GM21723 (cell line): Measurements from ENCODE around the gene ACSM3.
"Not testable (repeated sequence)": the region's sequence is repeated elsewhere in the genome, so short reads cannot be mapped to it uniquely, and the experiment has no call there.

Source experiments
- ATAC-seq: cut with Tn5 transposase; IDR thresholded peaks from one replicate; pipeline ENCODE4 v1.9.1; 2021; ENCODE audit warnings: mild to moderate bottlenecking, moderate library complexity; ENCODE audit not compliant: unreplicated experiment

ACSM3 gene

GRCh38 chr16:20763461-20764232 lies at the start of gene ACSM3:
Gene ACSM3 (plus strand): TSS chr16:20764014. CDS start chr16:20770035, 6,021 bp downstream.
- peak; percentile 97 for ATAC-seq

GRCh38 chr16:20717718-20718117 lies 46.1 kb upstream of the ACSM3 start:
- not testable (repeated sequence) for ATAC-seq

GRCh38 chr16:20720251-20720650 lies 43.6 kb upstream of the ACSM3 start:
- ATAC-seq = no peak

GRCh38 chr16:20726661-20727060 lies 37.2 kb upstream of the ACSM3 start:
- ATAC-seq = no peak

- no peak for ATAC-seq
Observed at GRCh38 chr16:20727181-20727580, 36.6 kb upstream of the ACSM3 start.

GRCh38 chr16:20729141-20729540 lies 34.7 kb upstream of the ACSM3 start:
- ATAC-seq = no peak

- ATAC-seq = no peak
Observed at GRCh38 chr16:20734056-20734455, 29.8 kb upstream of the ACSM3 start.

- no peak for ATAC-seq
Observed at GRCh38 chr16:20734782-20735181, 29.0 kb upstream of the ACSM3 start.

GRCh38 chr16:20735490-20735889 lies 28.3 kb upstream of the ACSM3 start:
- no peak for ATAC-seq

GRCh38 chr16:20740007-20740883 lies 23.6 kb upstream of the ACSM3 start:
- ATAC-seq = no peak

- ATAC-seq = peak; percentile 86
Observed at GRCh38 chr16:20740901-20741521, 22.8 kb upstream of the ACSM3 start.

GRCh38 chr16:20741554-20742285 lies 22.1 kb upstream of the ACSM3 start, which contains the start of gene THUMPD1:
Gene THUMPD1 (minus strand): TSS chr16:20741818. CDS start chr16:20741739, 79 bp downstream.
- peak; percentile 84 for ATAC-seq

- ATAC-seq = no peak
Observed at GRCh38 chr16:20743591-20743990, 20.2 kb upstream of the ACSM3 start.

GRCh38 chr16:20744922-20745440 lies 18.8 kb upstream of the ACSM3 start:
- no peak for ATAC-seq

GRCh38 chr16:20746461-20746860 lies 17.4 kb upstream of the ACSM3 start:
- ATAC-seq = no peak

- ATAC-seq = no peak
Observed at GRCh38 chr16:20747030-20747816, 16.6 kb upstream of the ACSM3 start.

GRCh38 chr16:20749474-20749873 lies 14.3 kb upstream of the ACSM3 start:
- no peak for ATAC-seq

- no peak for ATAC-seq
Observed at GRCh38 chr16:20750558-20750957, 13.3 kb upstream of the ACSM3 start.

- ATAC-seq = no peak
Observed at GRCh38 chr16:20753727-20754126, 10.1 kb upstream of the ACSM3 start.

- ATAC-seq = no peak
Observed at GRCh38 chr16:20755238-20755637, 8.6 kb upstream of the ACSM3 start.
